Stimulated activated CD8-positive, alpha-beta memory T cell treated with anti-CD3 and anti-CD28 coated beads, Interleukin-7, amount 100 ng/mL, for 48 hours (primary cell): ENCODE measurements around the gene NCAPH2.
A peak's percentile ranks its signal among the peaks of the same experiment; 100 is the strongest.

Source experiments
- DNase-seq, 2 donors: peaks; one replicate each; pipeline ENCODE4 v3.0.0-alpha.2; 2020; ENCODE audit warnings: low read depth in 1 of 2; ENCODE audit errors: extremely low read depth in 1 of 2

Gene NCAPH2

GRCh38 chr22:50545522-50546325 is 37.7 kb downstream of the NCAPH2 start, which contains the start of gene KLHDC7B:
Gene KLHDC7B (plus strand): TSS chr22:50545899. CDS start chr22:50546244, 345 bp downstream.
- DNase-seq: no peak

GRCh38 chr22:50546326-50547262 is 38.6 kb downstream of the NCAPH2 start:
- DNase-seq: no peak

- no peak for DNase-seq
Measured at GRCh38 chr22:50547263-50547985, 39.4 kb downstream of the NCAPH2 start.

DNA sequence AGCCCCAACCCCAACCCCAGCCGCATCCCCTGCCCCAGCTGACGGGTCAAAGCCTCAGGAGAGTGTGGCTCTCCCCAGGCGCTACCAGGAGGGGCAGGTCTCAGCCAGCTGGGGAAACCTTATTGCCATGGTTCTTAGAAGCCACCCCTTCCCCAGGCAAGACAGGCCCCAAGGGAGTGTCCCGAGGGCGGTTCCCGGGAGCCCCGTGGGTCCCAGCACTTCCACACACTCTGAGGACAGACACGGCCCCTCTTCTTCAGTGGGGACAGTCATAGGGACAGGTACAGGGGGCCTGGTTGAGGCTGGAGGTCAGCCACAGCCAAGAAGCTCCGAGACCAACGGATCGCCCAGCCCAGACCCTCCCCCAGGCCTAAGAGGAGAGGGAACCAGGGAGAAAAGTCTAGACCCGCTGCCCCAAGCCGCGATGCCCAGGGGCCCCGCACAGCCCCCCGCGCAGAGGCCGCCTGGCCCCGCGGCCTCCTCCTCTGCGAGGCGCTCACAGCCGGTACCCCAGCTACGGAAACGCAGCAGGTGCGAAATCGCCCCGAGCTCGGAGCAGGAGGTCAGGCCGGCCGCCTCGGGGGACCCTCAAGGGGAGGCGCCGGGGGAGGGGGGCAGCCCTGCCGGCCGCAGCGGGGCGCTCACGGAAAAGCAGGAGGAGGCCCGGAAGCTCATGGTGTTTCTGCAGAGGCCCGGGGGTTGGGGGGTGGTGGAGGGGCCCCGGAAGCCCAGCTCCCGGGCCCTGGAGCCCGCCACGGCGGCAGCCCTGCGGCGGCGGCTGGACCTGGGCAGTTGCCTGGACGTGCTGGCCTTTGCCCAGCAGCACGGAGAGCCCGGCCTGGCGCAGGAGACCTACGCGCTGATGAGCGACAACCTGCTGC is 40.3 kb downstream of the NCAPH2 start:
- DNase-seq: no peak

DNA sequence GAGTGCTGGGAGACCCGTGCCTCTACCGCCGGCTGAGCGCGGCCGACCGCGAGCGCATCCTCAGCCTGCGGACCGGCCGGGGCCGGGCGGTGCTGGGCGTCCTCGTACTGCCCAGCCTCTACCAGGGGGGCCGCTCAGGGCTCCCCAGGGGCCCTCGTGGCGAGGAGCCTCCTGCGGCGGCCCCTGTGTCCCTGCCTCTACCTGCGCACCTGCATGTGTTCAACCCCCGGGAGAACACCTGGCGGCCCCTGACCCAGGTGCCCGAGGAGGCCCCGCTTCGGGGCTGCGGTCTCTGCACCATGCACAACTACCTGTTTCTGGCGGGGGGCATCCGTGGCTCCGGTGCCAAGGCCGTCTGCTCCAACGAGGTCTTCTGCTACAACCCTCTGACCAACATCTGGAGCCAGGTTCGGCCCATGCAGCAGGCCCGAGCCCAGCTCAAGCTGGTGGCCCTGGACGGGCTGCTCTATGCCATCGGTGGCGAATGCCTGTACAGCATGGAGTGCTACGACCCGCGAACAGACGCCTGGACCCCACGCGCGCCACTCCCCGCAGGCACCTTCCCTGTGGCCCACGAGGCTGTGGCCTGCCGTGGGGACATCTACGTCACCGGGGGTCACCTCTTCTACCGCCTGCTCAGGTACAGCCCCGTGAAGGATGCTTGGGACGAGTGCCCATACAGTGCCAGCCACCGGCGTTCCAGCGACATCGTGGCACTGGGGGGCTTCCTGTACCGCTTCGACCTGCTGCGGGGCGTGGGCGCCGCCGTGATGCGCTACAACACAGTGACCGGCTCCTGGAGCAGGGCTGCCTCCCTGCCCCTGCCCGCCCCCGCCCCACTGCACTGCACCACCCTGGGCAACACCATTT is 41.1 kb downstream of the NCAPH2 start:
- DNase-seq: no peak

DNA sequence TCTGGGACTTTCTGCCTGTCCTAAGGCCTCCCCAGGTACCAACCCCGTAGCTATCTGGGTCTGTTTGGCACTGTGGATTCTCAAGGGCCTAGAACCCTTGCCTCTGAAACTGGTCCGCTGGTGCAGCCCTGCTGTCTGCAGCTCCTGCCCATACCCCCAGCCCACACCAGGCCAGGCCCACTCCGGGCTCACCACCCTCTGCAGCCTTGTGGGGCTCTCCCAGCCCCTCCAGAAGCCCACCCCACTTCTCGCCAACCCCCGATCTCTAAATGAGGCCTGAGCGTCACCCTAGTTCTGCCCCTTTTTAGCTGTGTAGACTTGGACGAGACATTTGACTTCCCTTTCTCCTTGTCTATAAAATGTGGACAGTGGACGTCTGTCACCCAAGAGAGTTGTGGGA is 42.4 kb downstream of the NCAPH2 start:
- DNase-seq: no peak

DNA sequence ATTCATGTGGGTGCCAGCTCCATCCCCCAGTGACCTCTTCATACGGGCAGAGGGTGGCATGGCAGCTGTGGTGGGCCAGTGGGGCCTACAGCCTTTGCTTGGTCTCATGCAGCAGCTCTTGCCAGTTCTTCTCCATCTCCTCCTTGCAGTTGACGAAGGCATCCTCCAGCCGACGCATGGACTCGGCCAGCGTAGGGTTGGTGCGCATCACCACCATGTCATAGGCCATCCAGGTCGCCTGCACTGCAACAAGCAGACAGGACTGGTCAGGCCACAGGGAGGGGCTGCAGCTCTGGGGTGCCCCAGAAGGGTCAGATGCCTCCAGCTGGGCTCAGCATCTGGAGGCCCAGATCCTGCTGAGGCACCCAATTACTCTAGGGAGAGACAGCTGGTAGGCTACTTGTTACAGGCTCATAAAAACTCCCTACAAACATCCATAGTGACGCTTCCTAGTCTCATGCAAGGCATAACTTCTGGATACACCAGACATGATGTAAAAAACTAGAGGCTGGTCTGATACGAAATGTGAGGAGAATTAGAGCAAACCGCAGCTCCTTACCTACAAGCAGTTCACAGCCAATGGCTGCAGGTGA is 43.2 kb downstream of the NCAPH2 start:
- no peak for DNase-seq

DNA sequence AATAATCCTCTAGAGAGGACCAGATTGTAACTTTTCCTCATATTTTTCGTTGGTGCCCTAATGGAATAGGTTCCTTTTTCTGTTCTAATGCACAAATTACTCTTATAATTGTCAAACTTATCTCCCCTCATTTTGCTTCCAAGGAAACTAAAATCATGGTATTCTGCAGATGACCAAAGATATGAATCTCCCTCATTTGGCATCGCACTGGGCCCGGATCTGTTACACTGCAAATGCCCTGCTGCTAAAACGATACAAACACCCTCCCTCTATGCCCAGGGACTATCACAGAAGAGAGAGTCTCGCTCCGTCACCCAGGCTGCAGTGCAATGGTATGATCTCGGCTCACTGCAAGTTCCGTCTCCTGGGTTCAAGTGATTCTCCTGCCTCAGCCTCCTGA is 45.3 kb downstream of the NCAPH2 start:
- DNase-seq: no peak

DNA sequence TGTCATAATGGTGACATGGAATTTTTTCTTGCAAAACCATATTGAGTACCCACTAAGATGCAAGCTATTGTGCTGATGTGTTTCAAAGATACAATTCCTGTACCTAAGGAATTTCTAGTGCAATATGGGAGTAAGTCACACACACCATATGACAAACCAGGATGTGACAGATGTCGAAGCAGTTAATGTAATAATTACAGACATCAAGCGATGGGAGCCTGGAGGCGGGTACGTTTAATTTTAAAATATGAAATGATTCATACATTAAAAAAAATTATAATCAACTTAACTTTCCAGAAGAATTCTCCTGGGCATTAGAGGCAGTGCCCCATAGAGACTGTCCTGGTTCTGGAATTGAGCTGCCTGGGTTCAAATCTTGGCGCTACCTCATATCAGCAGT is 48.7 kb downstream of the NCAPH2 start:
- DNase-seq: no peak

DNA sequence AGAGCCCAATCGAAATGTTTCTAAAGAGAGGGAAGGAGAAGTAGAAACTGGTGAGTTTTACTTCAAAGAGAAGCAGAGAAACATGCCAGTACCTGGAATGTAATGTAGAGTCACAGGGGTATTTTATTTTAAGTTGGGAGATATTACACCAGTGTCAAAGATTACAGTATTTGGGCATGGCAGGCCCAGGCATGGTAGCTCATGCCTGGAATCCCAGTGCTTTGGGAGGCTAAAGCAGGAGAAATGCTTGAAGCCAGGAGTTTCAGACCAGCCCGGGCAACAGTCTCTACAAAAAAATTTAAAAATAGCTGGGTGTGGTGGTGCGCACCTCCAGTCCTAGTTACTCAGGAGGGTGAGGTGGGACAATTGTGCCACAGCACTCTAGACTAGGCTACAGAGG is 52.0 kb downstream of the NCAPH2 start:
- no peak for DNase-seq

- DNase-seq: no peak
Measured at GRCh38 chr22:50561401-50562358, 53.7 kb downstream of the NCAPH2 start.

- peak; percentile 95 to 96 for DNase-seq
Measured at GRCh38 chr22:50562523-50563412, 54.7 kb downstream of the NCAPH2 start, which contains the start of gene SYCE3. Gene SYCE3 (minus strand): TSS chr22:50562919. CDS start chr22:50556405, 6,514 bp downstream.

GRCh38 chr22:50563413-50564160 is 55.6 kb downstream of the NCAPH2 start:
- no peak for DNase-seq

DNA sequence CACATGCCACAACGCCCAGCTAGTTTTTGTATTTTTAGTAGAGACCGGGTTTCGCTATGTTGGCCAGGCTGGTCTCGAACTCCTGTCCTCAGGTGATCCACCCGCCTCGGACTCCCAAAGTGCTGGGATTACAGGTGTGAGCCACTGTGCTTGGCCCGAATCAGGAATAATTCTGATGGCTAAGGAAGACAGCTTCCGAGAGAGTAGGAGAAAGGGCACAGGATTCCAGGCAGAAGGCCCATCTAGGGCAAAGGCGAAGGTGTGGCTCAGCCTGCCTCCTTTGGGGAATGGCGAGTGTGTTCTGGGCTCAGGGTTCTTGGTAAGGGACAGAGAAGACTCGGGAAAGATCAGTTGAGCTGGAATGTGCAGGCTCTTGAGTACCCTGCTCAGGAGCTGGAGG is 56.3 kb downstream of the NCAPH2 start:
- DNase-seq: no peak

DNA sequence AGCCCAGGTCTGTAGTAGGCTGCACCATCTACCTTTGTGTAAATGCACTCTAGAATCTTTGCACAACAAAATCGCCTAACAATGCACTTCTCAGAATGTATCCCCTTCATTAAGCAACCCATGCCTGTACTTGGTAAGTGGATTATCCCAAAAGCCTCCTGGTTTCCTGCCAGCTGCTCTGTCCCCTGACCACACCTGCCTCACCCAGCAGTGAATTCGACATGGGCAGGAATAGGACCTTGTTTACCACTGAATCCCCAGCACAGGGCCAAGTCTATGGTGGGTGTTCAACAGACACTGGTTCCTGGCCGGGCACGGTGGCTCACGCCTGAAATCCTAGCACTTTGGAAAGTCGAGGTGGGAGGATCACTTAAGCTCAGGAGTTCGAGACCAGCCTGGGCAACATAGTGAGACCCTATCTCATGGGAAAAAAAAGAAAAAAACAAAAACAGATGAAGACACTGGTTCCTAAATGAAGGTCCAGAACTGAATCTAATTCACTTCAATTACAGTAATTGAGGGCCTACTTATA is 59.8 kb downstream of the NCAPH2 start:
- no peak for DNase-seq

DNA sequence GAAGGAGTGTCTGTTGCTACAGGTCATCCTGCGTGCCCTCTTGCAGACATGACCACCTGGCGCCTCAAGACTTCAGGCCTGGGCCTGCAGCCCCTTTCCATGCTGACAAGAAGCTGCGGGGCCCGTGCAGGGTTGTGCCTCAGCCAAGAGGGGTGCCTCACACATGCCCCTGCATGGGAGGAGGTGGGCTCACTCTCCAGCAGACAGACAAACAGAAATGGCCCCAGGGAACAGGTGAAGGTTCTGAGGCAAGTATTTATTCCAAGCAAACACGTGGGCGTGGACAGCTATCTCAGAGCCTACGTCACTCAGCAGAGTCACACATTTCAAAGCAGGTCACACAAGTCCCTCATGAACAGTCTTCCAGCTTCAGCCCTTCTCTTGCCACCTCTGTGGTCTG is 60.6 kb downstream of the NCAPH2 start:
- DNase-seq: no peak
